ENCODE data around the gene BSCL2.
"Not testable (repeated sequence)": the region's sequence is repeated elsewhere in the genome, so short reads cannot be mapped to it uniquely, and the experiment has no call there.

Gene BSCL2

GRCh38 chr11:62719302-62719978 lies 12.2 kb upstream of the BSCL2 start:
- DNase-seq = no peak

GRCh38 chr11:62716816-62717215 lies 9.6 kb upstream of the BSCL2 start:
- DNase-seq = peak in 1 of 58 donors; percentile 12

- DNase-seq = no peak
Measured at GRCh38 chr11:62716206-62716605, 9.0 kb upstream of the BSCL2 start.

GRCh38 chr11:62715150-62716130 lies 8.2 kb upstream of the BSCL2 start:
- DNase-seq = no peak

GRCh38 chr11:62713343-62713742 lies 6.1 kb upstream of the BSCL2 start:
- DNase-seq = no peak

GRCh38 chr11:62712861-62713260 lies 5.6 kb upstream of the BSCL2 start:
- no peak for DNase-seq

- no peak for DNase-seq
Measured at GRCh38 chr11:62712276-62712812, 5.1 kb upstream of the BSCL2 start.

DNA sequence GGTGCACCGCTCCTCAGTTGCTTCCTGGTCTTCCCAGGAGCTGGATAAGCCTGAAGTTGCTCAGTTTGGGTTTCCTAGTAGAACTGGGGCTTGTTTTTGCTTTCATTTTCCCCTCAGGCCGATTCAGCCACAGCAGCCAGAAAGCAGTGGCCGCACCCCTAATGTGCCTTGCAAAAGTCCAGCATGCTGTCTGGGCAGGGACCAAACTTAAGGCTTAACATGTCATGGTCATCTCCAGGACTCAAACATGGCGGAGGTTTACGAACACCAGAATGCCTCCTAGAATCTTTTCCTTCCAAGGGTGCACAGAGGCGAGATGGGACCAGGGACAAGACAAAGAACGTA lies 2.7 kb upstream of the BSCL2 start:
- DNase-seq = peak in 3 of 58 donors; percentile 34 to 74 (median 57)

- peak; percentile 71 to 98 (median 94) for DNase-seq
Measured at GRCh38 chr11:62709247-62710000, 2.2 kb upstream of the BSCL2 start.

DNA sequence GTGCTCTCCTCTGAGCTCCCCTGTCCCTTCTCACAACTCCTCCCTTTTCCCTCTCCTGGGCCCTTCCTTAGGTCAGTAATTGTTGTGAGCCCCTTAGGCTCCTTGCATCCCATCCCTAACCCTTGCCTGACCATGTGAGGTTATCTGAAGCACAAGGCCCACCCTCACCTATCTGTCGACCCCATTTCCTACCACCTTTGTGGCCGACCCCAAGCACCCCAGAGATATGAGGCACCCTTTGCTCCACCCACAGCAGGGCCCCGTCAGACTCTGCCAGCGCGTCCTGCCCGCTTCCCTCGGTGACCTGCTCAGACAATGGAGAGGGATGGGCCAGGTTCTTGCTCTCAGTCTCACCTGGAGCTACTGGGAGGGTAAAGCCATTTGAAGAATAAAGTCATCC lies 1.6 kb upstream of the BSCL2 start:
- peak in 8 of 58 donors; percentile 37 to 54 (median 50) for DNase-seq

DNA sequence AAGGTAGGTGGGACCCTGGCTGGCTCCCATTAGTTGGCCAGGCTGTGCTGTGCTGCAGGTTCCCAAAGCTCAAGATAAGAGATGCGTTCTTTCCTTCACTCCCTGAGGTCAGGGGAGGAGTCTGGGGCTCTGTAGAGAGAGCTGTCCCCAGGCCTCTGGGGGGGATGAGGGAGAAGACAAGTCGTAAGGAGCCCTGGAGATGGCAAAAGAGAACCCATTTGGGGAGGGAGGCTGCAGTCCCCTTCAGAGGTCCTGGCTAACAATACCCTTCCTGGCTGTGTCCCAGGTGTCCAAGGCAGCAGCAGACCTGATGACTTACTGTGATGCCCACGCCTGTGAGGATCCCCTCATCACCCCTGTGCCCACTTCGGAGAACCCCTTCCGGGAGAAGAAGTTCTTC lies 1.2 kb upstream of the BSCL2 start:
- DNase-seq = peak in 7 of 58 donors; percentile 7 to 45 (median 22)

- peak in 1 of 58 donors; percentile 35 for DNase-seq
Measured at GRCh38 chr11:62706850-62707247, 375 bp downstream of the BSCL2 start.

GRCh38 chr11:62705880-62706849 lies 1.1 kb downstream of the BSCL2 start:
- DNase-seq = peak; percentile 51 to 98 (median 92)

GRCh38 chr11:62705413-62705812 lies 1.8 kb downstream of the BSCL2 start:
- no peak for DNase-seq

- not testable (repeated sequence) for DNase-seq
Measured at GRCh38 chr11:62703921-62704320, 3.3 kb downstream of the BSCL2 start.

- DNase-seq = no peak
Measured at GRCh38 chr11:62702246-62702645, 5.0 kb downstream of the BSCL2 start.

DNA sequence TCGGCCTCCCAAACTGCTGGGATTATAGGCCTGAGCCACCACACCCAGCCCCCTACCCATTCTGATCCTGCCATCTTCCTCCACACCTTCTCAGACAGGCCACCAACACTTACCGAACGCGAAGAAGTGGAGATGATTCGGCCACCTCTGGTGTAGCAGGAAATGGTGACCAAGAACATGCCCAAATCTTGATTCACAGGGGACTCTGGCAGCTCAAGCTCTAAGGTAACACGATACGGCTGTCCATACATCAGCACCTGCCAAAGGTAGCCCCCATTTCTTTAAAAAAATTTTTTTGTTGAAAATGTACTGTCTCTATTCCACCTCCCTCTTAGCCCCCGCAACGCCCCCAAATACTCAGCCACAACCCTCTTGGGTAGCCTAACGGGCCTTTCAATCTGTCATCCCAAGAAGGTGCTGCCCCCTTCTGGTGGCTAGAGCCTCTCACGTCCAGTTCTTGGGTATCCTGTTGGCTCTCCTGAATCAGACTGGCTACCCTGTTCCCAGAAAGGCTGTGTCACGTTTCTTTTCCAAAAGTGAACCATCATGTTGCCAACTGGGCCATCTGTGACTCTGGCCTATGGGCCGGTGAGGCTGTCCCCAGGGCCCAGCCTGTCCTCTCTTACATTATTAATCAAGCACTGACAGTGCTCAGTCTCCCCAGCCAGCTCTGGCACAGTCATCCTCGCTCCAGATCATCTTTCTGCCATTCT lies 12.6 kb downstream of the BSCL2 start:
- peak in 45 of 58 donors; percentile 11 to 71 (median 40) for DNase-seq

GRCh38 chr11:62693624-62694023 lies 13.6 kb downstream of the BSCL2 start:
- DNase-seq = not testable (repeated sequence)

DNA sequence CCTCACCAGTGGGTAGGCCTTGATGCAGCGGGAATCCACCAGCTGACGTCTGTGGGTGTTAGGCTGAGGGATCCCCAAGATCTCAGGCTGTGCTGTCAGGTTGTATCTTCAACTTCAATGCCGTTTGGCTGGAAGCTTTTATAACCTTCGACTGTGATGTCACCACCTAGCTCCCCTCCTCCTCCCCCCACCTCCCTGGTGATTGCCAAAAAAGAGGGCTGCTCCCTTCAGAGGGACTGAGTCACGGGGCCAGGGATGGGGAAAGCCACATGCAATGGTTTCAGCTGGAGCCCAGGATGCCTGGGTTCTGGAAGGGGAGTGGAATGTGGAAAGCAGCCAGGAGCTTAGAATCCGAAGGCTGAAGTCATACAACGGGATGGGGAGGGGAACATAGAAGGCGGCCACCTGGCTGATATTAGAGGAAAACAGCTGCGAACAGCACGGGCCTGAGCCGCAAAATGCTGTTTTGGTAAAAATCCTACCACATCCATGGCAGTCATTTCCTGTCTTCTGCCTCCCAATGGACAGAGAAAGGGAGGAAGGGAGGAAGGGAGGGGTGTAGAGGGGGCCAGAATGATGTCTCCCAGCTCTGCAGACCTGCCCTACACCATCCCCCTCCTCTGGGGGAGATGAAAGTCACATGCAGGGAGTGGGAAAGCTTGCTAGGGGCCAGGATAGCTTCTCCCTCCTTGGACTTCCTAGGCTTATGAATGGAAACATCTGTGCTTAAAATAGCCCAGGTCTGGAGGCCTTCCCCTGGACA lies 17.6 kb downstream of the BSCL2 start, which contains the start of gene LRRN4CL:
Gene LRRN4CL (minus strand): TSS at position 110 of the 763 bp plus-strand sequence. CDS start 1,022 bp downstream, outside the sequence.
- DNase-seq = peak in 23 of 58 donors; percentile 11 to 79 (median 29)
